Liver (tissue), 3 donors: ENCODE data around the gene INSR.

Experiments used
- CTCF ChIP-seq: fragments of 150-350 bp; IDR thresholded peaks from 2 replicates; pipeline ENCODE4 v1.5.1; 2017; ENCODE audit warnings: improper control_type of control experiment, low read depth, low read length; ENCODE audit not compliant: missing input control
- FOXA1 ChIP-seq: IDR thresholded peaks from 2 replicates; pipeline ENCODE4 v1.6.1; 2016; ENCODE audit warnings: antibody characterized with exemption
- FOXA2 ChIP-seq: IDR thresholded peaks from 2 replicates; pipeline ENCODE4 v1.6.1; 2016; ENCODE audit warnings: antibody characterized with exemption
- GABPA ChIP-seq, 2 donors: IDR thresholded peaks in 1 of 2; conservative IDR thresholded peaks in 1 of 2; 2 replicates each; pipeline ENCODE4 v1.6.1; 2016; ENCODE audit warnings: antibody characterized with exemption in 2 of 2, mild to moderate bottlenecking in 1 of 2, moderate library complexity in 1 of 2
- JUND ChIP-seq, 2 donors: IDR thresholded peaks; 2 replicates each; pipeline ENCODE4 v1.6.1; 2016; ENCODE audit warnings: antibody characterized with exemption in 2 of 2
- RXRA ChIP-seq, 2 donors: IDR thresholded peaks; 2 replicates each; pipeline ENCODE4 v1.6.1; 2017 to 2018; ENCODE audit warnings: antibody characterized with exemption in 2 of 2, mild to moderate bottlenecking in 1 of 2
- SP1 ChIP-seq: IDR thresholded peaks from 2 replicates; pipeline ENCODE4 v1.6.1; 2018; ENCODE audit warnings: antibody characterized with exemption, mild to moderate bottlenecking
- TAF1 ChIP-seq: conservative IDR thresholded peaks from 2 replicates; pipeline ENCODE4 v1.6.1; 2016; ENCODE audit warnings: antibody characterized with exemption, mild to moderate bottlenecking
- YY1 ChIP-seq: IDR thresholded peaks from 2 replicates; pipeline ENCODE4 v1.6.1; 2016; ENCODE audit warnings: antibody characterized with exemption, mild to moderate bottlenecking
- TF ChIP-seq, protein P1 (sequence below): IDR thresholded peaks from 2 replicates; pipeline ENCODE4 v1.6.1; 2016; ENCODE audit warnings: antibody characterized with exemption
- TF ChIP-seq, protein P2 (sequence below): IDR thresholded peaks from 2 replicates; pipeline ENCODE4 v1.6.1; 2016; ENCODE audit warnings: antibody characterized with exemption
- TF ChIP-seq, protein P3 (sequence below): IDR thresholded peaks from 2 replicates; pipeline ENCODE4 v1.6.1; 2016; ENCODE audit warnings: antibody characterized with exemption, mild to moderate bottlenecking
- TF ChIP-seq, protein P4 (sequence below): IDR thresholded peaks from 2 replicates; pipeline ENCODE4 v1.6.1; 2016; ENCODE audit warnings: antibody characterized with exemption
- donor health status: healthy.
- donor health status: healthy.

GRCh38 chr19:7074705-7075282, 219.4 kb downstream of the INSR start:
- TF ChIP-seq FOXA2 = no peak
- no peak for TF ChIP-seq CTCF
- TF ChIP-seq FOXA1 = no peak
- TF ChIP-seq, protein P1, sequence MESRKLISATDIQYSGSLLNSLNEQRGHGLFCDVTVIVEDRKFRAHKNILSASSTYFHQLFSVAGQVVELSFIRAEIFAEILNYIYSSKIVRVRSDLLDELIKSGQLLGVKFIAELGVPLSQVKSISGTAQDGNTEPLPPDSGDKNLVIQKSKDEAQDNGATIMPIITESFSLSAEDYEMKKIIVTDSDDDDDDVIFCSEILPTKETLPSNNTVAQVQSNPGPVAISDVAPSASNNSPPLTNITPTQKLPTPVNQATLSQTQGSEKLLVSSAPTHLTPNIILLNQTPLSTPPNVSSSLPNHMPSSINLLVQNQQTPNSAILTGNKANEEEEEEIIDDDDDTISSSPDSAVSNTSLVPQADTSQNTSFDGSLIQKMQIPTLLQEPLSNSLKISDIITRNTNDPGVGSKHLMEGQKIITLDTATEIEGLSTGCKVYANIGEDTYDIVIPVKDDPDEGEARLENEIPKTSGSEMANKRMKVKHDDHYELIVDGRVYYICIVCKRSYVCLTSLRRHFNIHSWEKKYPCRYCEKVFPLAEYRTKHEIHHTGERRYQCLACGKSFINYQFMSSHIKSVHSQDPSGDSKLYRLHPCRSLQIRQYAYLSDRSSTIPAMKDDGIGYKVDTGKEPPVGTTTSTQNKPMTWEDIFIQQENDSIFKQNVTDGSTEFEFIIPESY = no peak
- TF ChIP-seq YY1 = no peak
- TF ChIP-seq, protein P2, sequence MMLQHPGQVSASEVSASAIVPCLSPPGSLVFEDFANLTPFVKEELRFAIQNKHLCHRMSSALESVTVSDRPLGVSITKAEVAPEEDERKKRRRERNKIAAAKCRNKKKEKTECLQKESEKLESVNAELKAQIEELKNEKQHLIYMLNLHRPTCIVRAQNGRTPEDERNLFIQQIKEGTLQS = no peak
- TF ChIP-seq SP1 = no peak
- no peak for TF ChIP-seq RXRA (IDR thresholded peaks at IDR 0.05)
- TF ChIP-seq TAF1 = no peak
- TF ChIP-seq, protein P3, sequence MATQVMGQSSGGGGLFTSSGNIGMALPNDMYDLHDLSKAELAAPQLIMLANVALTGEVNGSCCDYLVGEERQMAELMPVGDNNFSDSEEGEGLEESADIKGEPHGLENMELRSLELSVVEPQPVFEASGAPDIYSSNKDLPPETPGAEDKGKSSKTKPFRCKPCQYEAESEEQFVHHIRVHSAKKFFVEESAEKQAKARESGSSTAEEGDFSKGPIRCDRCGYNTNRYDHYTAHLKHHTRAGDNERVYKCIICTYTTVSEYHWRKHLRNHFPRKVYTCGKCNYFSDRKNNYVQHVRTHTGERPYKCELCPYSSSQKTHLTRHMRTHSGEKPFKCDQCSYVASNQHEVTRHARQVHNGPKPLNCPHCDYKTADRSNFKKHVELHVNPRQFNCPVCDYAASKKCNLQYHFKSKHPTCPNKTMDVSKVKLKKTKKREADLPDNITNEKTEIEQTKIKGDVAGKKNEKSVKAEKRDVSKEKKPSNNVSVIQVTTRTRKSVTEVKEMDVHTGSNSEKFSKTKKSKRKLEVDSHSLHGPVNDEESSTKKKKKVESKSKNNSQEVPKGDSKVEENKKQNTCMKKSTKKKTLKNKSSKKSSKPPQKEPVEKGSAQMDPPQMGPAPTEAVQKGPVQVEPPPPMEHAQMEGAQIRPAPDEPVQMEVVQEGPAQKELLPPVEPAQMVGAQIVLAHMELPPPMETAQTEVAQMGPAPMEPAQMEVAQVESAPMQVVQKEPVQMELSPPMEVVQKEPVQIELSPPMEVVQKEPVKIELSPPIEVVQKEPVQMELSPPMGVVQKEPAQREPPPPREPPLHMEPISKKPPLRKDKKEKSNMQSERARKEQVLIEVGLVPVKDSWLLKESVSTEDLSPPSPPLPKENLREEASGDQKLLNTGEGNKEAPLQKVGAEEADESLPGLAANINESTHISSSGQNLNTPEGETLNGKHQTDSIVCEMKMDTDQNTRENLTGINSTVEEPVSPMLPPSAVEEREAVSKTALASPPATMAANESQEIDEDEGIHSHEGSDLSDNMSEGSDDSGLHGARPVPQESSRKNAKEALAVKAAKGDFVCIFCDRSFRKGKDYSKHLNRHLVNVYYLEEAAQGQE = no peak
- TF ChIP-seq GABPA (IDR thresholded peaks at IDR 0.05 in 1 of 2, conservative IDR thresholded peaks at IDR 0.05 in 1 of 2) = no peak
- TF ChIP-seq, protein P4, sequence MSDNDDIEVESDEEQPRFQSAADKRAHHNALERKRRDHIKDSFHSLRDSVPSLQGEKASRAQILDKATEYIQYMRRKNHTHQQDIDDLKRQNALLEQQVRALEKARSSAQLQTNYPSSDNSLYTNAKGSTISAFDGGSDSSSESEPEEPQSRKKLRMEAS = no peak
- no peak for TF ChIP-seq JUND (IDR thresholded peaks at IDR 0.05)
